HG03159 (cell line): ENCODE measurements around the gene RPL22.
"Not testable (repeated sequence)": the region's sequence is repeated elsewhere in the genome, so short reads cannot be mapped to it uniquely, and the experiment has no call there.

ENCODE experiments used
- ATAC-seq: cut with Tn5 transposase; IDR thresholded peaks from one replicate; pipeline ENCODE4 v1.9.1; 2021; ENCODE audit warnings: mild to moderate bottlenecking, moderate library complexity; ENCODE audit not compliant: unreplicated experiment

Gene RPL22

DNA sequence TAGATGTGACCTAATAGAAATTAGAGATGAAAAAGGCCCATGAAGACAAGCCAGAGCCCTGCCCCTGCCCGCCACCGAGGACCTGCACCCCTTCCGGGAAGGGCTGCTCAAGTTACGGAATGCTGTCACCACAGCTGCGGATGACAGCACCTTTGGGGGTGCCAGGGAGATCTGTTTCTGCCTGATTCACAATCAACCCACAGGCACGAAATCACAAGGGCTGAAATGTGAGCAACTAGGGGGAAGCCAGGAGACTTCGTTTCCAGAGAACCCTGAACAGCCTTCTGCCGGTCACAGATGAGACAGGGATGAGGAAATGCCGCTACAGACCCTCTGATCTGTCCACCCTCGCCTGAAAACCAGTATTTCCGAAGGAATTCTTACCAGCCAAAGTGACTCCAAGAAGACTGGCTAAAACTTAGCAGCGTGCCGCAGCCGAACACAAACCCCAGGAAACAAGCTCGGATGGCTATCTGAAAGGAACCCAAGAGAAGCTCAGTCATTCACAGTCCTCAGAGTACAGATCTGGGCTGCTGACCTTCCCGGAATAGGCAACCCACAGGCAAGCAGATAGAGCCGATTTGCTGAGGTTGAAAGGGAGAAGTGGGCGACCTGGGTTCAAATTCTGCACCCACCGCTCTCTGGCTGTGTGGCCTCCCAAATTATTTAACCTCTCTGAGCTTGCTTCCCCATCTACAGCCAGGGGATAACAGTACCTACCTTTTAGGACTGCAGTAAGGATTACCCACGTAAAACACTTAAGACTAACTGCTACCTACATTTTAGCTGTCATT lies 35.3 kb upstream of the RPL22 start:
- ATAC-seq, result peak; percentile 3

DNA sequence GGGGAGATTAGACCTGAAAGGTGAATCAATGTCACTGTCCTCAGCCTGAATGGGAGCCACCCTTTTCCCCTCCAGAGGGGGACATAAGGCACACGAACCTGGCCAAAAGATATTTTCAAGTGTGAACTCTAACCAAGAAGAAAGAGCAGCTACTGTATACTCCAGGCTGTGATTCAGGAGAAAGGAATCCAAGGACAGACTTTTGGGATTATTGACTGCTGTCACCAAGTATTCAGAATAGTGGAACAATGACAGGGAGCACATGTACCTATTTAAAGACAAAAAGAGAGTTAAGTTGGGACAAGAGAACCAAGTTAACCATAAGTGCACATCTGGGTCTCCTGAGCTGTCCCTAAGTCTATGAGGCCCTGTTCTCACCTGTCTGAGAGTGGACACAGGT lies 34.0 kb upstream of the RPL22 start:
- no peak for ATAC-seq

DNA sequence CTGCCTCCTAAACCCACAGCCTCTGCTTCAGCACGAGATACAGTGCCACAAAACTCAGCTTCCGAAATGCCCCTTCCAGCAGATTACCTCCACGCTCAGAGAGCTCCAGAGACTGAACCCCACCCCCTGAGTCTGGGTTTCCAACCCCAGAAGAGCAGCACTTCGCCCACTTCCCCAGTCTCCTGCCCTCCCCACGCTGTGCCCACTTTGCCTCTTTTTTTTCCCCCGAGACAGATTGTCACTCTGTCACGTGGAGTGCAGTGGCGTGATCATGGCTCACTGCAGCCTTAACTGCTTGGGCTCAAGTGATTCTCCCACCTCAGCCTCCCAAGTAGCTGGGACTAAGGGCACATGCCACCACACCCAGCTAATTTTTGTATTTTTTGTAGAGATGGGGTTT lies 26.3 kb upstream of the RPL22 start:
- ATAC-seq, result no peak

DNA sequence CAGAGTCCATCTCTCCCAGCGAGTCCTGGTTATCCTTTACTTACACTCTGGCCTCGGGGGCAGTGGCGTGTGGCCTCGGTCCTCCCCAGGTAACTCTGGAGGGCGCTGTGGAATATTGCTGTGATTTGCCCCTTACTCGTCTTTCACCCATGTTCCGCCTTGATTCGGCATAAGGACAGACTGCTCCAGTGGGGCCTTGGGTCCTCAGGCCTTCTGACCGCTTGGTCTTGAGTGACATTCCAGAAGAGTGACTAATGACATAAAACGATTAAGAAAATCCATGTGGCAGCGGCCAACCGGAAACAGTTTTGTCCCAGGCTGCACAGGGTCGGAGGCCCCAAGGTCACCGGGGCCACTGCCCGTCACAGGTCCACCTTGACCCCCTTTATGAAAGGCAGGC lies 25.3 kb upstream of the RPL22 start:
- ATAC-seq, result no peak

DNA sequence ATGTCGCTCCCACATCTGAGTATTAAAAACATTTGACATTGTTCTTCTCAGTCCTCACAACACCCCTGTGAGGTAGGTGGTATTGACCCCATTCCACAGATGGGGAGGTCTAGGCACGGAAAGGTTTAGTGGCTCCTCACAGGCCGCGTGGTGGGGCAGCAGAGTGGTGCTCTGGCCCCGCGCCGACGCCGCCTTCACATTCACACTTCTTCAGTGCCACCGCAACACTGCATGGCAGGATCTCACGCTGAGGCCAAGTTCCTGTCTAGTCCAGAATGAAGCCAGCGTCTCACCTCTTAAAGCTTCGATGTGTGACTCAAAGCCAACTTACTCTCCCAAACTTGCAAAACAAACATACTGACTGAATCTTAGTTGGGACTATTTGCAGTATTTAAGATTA lies 24.2 kb upstream of the RPL22 start:
- ATAC-seq, result no peak

DNA sequence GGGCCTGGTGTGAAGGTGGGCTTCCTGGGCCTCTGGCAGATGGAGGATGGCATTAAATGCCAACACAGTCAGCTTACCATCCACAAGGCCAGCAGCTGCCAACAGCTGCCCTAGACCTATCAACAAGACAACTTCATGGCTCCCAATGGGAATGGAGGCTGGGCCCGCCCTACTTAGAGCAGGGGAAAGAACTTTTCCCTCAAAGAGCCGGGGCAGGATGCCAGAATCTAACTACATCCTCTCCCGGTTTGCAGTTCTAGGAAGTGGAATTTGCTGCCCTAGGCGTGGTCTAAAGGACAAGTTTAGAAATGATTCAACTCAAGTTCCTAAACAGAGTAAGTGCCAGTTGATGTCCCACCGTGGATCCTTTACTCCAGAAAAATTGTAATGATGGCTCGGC lies 23.2 kb upstream of the RPL22 start:
- no peak for ATAC-seq

DNA sequence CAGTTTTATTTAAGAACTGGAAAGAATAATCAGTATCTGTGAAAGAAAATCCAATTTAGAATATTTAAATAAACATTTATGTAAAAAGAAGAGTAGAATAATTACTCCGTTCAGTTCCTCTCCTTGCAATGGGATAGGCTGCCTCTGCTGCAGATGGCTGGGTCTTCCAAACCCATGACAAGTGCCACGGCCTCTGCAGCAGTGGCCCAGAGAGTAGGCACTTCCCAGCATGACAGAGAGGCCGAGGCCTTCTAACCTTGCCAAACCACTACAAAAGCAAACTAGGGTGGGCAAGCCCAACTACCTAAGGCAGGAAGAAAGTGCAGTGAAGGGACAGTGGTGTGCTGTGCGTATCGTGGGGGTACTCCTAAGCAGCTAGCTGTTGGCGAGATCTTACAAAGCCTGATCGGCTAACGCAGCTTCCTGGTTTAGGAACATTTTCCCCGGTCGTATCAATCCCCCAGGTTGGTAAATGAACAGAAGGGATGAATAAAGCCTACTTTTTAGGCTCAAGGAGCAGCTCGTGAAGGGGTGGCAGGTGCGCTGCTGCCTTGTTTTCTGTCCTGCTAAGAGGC lies 21.9 kb upstream of the RPL22 start:
- ATAC-seq, result no peak

DNA sequence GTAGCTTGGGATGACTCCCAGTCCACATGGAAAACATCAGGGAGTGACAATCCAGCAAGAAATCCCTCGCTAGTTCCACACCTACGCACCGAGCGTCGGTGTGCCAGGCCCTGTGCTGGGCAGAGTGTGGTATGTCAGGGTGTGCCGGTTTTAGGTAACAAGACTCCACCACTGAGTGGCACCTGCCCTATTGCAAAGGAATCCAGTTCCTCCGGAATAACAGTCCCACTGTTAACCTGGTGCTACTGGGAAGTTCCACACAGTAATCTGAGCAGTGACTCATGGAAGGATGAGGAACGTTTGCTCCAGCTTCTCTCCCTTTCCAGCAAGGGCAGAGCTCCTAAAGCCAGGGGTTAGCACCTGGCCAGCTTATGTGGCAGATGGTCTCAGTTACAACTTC lies 20.8 kb upstream of the RPL22 start:
- ATAC-seq, result no peak

DNA sequence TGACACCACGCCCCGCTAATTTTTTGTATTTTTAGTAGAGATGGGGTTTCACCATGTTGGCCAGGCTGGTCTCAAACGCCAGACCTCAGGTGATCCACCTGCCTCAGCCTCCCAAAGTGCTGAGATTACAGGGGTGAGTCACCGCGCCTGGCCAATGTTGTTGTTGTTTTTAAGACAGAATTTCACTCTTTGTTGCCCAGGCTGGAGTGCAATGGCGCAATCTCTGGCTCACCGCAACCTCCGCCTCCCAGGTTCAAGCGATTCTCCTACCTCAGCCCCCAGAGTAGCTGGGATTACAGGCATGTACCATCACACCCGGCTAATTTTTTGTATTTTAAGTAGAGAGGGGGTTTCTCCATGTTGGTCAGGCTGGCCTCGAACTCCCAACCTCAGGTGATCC lies 20.2 kb upstream of the RPL22 start:
- not testable (repeated sequence) for ATAC-seq

DNA sequence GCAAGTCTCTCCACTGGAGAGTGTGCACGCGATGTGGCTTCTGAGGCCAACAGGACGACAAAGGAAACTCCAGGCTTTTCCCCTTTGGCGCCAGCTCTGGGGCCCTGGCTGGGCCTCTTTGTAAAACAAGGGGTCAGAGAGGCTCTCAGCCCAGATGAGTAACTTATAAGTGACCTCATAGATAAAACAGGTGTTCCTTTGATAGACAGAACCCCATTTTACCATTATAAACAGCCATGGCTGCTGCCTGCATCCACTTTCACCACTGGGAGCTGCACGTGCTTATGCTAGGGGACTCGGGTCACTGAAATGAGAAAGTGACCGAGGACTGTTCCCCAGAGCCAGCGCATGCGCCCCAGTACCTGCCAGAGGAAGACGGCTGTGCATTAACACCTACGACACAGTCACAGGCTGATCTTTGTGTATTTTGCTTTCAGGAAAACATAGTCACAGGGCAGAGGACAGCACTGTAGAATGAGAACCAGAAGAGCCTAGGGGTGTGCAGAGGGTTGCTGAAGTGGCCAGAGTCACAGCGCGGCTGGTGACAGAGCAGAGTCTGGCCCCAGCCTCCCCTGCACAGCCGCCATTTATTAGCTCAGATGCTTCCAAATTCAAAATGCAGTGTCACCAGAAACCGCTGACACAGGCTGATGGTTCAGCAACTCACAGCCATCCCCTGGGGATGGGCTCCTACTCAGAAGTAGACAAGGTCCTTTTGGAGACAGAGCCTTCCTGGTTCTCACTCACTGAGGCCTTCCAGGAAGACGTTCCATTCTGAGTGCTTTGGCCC lies 19.2 kb upstream of the RPL22 start:
- no peak for ATAC-seq

DNA sequence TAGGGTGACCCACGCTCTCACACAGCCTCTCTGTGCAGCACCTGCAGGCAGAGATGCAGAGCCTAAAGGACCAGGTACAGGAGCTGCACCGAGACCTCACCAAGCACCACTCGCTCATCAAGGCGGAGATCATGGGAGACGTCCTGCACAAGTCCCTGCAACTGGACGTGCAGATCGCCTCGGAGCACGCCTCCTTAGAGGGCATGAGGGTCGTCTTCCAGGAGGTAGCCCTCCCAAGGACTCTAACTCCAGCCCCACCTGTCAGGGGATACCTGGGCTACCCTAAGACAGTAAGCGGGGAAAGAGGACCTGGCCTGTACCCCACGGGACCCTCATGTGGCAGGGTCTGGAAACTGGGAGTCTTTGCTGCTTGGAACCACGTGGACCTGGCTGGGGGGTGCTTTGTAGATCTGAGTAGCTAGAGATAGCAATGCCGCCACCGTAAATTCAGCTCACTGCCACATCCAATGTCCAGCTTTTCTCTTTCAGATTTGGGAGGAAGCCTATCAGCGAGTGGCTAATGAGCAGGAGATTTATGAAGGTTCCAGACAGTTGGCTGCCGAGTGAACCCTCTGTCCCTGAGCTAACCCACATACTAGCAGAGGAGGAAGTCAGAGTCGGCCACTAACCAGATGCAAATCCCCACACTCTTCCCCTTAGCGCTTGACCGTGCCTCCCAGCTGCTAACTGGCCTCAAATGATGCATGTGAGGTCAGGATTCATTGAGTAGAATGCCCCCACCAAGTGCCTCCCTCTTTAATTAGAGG lies 13.0 kb upstream of the RPL22 start:
- no peak for ATAC-seq

DNA sequence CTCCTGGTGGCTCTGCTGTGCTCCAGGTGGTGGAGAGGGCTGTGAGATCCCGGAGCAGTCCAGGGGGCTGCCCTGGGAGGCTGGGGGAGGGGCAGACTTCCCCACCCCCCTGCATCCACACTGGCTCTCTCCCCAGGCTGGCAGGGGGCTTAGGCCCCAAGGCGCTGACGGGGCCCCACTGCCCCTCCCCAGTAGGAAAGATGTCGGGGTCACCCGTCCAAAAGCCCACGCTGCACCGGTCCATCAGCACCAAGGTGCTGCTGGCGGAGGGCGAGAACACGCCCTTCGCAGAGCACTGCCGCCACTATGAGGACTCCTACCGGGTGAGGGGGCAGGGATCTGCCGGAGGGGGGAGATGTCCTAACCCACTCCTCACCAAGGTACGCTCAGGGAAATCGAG lies 12.3 kb upstream of the RPL22 start:
- ATAC-seq, result no peak

DNA sequence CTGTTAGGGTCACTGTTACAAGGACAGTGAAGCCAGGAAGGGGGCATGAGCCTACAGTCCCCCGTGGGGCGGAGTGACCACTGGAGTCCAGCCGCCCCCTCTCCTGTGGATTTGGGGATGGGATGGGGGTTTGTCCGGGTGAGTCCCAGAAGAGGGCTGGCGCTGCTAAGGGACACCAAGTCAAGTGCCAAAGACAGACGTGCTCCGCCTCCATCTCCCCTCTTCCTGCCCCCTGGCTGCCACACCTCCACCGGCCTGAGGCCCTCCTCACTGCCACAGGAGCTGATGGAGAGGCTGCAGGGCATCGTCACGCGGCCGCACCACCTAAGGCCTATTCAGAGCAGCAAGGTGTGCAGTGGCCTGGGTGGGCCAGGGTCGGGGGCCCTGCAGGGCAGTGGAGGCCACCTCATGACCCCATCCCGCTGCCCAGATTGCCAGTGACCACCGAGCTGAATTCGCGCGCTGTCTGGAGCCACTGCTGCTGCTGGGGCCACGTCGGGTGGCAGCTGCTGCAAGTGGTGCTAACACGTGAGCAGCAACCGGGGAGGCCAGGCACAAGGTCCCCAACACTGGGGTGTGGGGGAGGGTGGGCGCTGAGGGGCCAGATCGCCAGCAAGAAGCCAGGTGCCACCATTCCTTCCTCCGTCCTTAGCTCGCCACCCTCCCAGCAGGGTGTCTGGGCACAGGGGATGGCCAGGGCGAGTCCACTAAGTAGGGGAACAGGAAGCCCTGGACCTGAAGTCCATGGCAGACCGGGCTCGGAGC lies 11.4 kb upstream of the RPL22 start:
- no peak for ATAC-seq

DNA sequence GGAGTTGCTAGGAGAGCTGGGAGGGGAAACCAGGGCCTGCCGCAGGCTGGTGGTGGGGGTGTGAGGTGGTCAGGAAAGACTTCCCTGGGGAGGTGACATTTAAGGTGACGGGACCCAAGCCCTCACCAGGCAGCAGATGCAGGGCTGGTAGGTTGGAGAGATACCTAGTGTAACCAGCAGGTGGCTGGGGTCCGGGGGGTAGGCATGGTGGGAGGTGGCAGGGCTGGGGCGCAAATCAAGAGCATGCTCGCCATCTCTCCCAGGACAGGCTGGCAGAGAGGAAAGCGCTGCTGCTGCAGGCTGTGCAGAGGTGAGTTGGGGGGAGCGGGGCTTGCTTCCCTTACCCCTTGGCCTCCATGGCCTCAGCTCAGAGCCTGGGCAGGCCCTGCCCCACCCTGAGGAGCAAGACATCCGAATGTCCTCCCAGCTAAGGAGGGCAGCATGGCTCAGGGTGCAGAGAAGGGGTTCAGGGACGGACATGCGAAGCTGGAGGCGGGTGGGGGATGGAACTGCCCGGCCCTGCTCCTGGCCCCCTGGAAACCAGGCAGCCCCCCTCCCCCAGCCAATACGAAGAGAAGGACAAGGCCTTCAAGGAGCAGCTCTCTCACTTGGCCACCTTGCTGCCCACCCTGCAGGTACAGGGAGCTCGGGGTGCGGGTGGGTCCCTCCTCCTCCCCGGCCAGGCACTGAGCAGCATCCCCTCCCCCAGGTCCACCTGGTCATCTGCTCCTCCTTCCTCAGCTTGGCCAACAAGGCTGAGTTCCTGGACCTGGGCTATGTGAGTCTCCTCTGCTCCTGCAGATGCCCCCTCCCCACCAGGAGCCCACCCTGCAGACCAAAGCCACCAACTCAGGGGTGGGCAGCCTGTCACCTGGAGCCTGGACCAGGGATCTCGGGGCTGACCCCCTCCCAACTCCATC lies 10.5 kb upstream of the RPL22 start:
- ATAC-seq, result no peak

DNA sequence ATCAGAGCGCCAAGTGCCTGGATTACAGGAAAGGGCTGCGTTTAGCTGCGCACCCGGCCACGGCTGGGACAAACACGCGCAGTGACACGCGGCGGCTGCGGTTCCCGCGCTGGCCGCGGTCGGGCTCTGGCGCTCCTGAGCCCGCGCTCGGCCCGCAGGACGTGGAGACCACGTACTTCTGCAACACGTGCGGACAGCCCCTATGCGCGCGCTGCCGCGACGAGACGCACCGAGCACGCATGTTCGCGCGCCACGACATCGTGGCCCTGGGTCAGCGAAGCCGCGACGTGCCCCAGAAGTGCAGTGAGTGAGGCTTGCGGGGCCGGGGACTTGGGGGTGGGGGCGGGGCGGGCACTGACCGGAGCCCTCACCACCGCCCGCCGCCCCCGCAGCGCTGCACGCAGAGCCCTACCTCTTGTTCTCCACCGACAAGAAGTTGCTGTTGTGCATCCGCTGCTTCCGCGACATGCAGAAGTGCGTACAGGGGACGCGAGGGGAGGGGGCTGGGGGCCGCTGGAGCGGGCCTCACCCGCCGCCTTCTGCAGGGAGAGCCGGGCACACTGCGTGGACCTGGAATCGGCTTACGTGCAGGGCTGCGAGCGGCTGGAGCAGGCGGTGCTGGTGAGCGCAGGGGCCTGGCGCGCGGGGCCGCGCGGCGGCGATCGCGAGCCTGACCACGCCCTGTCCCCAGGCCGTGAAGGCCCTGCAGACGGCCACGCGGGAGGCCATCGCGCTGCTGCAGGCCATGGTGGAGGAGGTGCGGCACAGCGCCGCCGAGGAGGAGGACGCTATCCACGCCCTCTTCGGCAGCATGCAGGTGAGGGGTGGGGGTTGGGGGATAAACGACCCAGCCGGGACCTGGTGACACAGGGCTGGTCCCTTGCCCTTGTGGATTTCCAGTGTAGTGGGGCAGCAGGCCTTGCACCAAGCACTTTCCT lies 9.6 kb upstream of the RPL22 start:
- ATAC-seq, result no peak

DNA sequence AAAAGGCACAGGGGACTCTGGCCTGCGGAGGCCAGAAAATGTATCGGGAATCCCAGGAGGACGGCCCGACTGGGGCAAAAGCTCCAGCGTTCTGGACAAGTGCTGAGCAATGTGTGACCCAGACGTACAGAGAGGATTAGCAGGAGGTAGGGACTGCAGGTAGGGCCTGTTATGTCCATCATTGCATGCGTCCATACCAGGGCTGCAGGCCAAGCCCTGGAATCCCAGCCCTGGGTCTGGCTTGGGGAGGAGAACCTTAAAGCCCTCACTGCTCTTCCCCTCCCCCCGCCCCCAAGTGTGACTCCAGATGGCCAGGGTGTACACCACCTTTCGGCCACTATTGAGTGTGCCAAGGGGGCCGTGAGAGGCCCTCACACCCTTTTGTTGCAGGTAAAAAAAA lies 8.5 kb upstream of the RPL22 start:
- ATAC-seq, result no peak

DNA sequence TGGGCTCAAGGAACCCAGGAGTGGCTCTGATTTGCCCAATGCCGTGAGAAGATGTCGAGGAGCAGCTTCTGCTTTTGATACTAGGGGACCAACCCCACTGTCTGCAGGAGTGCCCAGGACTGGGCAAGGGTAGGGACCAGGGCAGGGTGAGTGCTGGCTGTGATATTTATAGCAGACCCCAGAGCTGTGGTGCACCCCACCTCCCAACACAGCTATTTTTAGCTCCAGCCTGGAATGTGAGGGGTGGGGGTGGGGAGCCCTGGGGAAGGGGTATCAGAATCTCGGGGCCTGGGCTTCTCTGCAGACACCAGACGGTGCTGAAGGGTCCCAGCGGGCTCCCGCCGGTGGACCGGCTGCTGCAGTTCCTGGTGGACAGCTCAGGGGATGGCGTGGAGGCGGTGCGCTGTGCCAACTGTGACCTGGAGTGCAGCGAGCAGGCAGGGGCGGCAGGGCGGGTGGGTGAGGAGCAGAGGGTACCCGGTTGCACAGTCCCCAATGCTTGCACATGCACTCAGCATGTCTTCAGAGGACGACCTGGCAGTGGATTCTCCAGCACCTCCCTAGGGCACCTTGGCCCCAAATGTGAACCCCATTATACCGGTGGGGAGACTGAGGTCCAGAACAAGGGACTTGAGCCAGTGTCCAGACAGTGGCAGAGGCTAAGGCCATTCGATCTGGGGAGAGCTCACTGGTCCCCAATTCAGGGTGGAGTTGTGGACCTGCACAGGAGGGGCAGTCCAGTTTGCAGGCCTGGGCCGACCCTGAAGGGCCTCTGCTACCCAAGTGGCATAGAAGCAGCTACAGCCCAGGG lies 7.9 kb upstream of the RPL22 start:
- no peak for ATAC-seq

DNA sequence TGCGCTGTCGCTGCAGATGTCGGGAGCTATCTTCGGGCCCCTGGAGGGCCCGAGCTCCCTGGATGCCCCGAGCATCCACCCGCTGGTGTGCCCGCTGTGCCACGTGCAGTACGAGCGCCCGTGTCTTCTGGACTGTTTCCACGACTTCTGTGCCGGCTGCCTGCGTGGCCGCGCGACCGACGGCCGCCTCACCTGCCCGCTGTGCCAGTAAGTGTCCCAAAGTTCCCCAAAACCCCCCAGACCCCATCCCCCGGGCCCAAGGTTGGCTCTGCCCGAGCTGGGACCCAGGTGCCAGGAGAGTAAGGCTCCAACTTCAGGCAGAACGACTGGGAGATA lies 7.1 kb upstream of the RPL22 start:
- no peak for ATAC-seq
